Right forelimb (tissue), 1 donor: ENCODE results near the gene KANSL1L.

ENCODE experiments used
- DNase-seq: peaks from one replicate; pipeline ENCODE4 v3.0.0-alpha.2; 2018

KANSL1L gene

DNA sequence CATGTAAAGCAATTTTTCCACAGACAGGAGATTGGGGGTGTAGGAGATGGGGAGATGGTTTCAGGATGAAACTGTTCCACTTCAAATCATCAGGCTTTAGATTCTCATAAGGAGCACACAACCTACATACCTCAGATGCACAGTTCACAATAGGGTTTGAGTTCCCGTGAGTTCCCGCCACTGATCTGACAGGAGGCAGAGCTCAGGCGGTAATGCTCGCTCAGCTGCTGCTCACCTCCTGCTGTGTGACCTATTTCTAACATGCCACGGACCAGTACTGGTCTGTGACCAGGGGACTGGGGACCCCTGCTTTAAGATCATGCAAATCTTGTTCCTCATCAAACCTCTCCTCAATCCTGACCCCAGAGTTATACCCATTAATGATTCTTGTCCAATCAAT, 98.7 kb downstream of the KANSL1L start:
- no peak for DNase-seq

DNA sequence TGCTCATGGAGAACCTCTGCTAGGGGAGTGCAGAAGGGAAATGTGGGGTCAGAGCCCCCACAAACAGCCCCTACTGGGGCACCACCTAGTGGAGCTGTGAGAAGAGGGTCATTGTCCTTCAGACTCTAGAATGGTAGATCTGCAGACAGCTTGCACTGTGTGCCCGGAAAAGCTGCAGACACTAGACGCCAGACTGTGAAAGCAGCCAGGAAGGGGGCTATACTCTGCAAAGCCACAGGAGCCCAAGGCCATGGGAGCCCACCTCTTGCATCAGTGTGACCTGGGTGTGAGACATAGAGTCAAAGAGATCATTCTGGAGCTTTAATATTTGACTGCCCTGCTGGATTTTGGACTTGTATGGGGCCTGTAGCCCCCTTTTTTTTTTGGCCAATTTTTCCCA, 107.9 kb downstream of the KANSL1L start:
- no peak for DNase-seq

DNA sequence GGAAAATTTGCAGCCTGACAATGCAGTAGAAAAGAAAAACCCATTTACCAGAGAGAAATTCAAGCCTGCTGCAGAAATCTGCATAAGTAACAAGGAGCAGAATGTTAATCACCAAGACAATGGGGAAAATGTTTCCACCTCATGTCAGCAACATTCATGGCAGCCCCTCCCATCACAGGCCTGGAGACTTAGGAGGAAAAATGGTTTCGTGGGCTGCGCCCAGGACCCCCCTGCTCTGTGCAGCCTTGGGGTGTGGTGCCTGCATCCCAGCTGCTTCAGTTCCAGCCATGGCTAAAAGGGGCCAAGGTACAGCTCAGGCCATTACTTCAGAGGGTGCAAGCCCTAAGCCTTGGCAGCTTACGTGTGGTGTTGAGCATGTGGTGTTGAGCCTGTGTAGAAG, 115.4 kb downstream of the KANSL1L start:
- no peak for DNase-seq

DNA sequence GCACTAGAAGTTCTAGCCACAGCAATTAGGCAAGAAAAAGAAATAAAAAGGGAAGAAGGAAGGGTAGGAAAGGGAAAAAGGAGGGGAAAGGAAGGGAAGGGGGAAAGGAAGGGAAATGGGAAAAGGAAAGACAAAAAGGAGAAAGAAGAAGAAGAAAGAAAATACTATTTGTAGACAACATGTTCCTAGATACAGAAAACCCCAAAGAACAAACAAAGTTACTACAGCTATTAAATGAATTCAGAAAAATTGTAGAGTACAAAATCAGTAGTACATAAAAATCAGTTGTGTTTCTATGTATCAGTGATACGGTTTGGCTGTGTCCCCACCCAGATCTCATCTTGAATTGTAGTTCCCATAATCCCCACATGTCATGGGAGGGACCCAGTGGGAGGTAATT, 116.5 kb downstream of the KANSL1L start:
- no peak for DNase-seq

DNA sequence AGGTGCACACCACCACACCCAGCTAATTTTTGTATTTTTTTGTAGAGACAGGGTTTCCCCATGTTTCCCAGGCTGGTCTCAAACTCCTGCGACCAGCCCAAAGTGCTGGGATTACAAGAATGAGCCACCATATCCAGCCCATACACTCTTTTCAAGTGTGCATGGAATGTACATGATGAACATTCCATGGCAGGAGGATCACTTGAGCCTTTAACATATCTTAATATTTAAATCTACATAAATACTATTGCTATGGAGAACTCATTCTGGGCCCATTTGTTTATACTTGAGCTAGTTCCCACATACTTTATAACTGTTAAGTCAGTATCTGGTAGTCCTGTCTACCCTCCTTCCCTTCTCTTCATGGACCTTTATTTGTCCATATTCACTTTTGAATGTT, 120.3 kb downstream of the KANSL1L start:
- no peak for DNase-seq

DNA sequence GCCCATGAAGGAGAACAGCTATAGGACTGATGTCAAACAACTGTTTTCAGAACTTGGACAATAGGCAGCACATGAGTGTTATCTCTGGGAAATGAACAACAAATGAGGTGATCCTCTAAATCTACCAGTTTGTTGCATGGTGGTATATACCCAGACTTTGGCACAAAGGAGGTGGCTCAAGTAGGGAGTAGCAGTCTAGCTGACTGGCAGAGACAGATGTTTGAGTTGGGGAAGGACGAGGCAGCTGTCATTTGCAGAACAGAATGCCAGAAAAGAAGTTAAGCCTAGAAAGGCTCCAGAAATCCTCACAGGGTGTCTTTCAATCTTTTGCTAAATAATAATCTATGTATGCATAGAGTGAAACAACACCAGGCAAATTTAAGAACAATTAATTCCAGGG, 121.4 kb downstream of the KANSL1L start:
- DNase-seq, result no peak

DNA sequence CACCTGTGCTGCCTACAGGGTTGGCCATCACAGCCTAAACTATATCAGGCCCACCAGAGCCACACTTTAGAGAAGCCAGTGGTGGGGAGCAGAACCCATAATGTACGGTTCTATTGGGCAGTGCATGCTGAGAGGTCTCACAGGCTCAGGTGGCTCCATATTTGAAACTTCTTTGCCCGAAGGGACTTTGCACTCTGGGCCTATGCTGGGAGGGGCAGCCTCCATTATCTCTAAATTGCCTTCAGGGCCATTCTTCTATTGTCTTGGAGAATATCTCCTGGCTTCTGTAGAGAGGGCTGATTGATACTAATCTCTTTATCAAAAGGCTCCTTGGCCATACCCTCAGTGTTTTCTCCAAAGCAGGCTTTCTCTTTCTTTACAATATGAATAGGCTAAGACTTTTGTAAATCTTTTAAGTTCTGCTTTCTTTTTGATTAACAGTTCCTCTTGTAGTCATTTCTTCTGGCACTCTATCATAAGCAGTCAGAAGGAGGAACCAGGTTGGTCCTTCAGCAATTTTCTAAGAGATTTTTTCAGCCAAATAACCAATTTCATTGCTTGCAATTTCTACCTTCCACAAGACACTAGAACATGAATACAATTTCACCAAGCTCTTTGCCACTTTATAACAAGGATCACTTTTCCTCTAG, 124.2 kb downstream of the KANSL1L start:
- no peak for DNase-seq

DNA sequence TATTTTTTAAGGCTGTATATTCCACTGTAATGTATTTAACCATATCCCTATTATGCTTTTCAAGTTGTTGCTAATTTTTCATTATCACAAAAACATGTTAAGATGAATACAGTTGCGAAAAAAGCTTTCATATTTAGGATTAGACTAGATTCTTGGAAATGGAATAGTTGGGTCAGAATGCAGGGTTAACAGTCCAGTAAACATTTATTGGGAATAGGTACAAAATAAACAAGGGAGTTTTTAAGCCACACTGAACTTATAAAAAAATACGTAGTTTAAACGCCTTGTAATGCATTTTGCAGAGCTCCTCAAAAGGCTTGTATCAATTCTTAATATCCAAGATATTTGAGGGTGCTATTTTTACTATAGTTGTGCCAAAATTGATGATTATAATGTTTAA, 133.1 kb downstream of the KANSL1L start:
- DNase-seq, result no peak

DNA sequence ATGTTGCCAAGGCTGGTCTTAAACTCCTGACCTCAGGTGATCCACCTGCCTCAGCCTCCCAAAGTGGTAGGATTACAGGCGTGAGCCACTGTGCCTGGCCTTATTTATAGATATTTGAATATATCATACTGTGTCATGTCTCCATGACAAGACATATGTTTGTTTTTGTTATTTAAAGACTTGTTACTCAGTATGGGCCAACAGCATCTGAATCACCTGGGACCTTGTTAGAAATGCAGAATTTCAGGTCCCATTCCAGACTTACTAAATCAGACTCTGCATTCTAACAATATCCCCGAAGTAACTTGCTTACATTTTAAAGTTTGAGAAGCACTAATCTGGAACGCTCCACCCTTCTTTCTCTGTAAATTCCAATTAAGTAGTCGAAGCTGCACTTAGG, 135.5 kb downstream of the KANSL1L start:
- no peak for DNase-seq

DNA sequence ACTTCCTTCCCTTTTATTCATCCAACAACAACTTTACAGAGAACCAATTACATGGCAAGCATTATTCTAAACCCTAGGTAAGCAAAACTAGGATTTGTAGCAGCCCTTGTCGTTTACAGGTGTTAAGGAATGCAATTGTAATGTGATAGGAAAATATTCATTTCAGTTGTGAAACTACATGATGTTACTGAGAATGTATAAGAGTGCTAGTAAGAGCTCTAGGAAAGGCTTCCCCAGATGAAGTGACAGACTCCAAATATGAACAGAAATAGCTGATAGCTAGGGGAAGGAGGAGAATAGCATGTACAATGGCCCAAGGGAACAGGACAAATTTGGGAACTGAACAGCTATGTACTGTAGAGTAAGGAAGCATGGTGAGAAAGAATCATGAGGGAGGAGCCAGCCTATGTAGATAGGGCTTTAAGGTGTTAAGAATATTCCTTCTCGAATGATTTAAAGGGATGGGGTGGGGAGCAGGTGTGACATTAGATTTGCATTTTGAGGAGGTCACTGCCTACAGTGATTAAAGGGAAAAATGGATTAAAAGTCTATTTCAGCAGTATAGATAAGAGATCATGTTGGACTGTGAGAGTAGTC, 137.0 kb downstream of the KANSL1L start:
- DNase-seq, result no peak

DNA sequence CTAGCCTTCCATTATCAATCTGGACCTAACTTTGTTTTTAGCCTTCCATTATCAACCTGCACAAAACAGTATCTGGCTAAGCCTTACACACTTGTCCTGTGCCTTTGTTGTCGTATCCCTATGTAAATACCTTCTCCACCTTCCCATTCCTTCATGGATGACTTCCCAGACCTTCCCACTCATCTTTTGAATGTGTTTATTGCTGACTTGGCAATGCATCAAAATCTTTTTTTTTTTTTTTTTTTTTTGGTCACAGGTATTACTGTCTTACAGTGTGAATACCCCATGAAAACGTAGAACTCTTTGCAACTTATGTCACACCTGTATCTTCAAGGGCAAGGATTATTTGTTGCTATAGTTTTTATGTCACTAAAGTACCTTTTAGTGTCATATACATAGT, 143.0 kb downstream of the KANSL1L start:
- DNase-seq, result no peak

DNA sequence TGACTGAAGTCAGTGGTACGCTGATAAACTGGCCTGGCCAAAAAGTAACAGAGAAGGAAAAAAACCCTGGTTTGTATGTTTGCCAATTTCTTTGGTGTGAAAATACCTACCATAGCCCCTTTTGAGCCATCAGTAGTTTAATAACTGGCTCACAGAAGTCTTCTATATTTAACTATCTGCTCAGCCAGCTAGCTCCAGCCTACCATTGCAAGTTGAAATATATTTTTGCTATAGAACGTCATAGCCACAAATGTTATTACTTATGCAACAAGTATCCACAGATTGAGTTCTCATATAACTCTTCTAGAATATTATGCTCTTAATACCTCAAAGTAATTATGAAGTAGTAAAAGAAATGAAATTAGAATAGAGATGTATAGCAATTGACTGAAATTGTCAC, 143.6 kb downstream of the KANSL1L start:
- no peak for DNase-seq

DNA sequence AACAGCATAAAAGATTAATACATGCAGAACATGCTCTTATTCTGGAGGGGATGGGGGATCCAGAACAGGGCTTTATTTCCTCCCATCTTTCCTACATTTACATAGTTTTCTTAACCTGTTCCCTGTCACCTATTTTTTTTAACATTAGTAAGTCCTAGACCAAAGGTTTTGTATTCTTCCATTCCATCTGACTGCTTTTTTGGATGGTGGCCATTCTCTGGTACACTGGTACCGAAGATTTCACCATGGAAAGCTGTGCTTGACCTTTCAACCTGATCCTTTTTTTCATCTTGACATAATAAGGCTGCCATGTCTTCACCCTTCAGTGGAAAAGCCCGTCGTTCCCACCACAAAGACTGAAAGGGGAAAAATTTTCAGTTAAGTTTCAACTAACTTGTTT, 148.4 kb downstream of the KANSL1L start:
- DNase-seq, result no peak

DNA sequence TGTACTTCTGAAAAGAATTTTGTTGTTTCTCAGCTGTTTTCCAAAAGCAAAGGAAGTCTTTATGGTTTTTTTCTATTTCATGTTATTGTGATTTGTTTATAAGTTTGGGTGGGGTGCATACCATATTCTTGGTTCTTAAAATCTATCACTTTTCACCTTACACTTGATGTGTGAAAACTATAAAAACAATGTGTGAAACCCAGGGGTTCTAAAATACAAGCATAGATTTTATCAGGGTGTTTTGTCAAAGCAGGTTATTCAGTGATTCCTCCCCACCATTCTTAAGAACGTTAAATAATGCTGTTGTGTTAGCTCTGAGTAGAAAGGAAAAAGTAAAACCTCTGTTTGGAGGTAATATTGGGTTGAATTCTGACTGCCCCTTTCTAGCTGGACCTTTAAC, 151.1 kb downstream of the KANSL1L start:
- no peak for DNase-seq

DNA sequence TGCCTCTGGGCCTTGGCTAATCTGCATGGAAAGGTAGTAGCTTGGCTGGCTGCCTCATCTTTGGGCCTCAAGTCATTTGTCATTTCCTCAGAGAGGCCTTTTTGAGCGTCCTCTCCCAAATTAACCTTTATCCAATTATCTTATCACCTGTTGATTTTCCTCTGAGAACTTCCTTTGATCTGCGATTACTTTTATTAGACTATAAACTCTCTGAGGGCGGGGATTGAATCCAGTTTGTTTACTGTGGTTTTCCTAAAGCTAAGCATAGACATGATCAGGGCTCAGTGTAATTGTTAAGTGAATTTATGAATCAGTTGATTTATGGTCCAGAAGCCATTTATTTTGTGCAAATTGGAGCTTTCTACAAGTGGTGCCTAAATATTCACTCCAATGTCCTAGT, 161.3 kb downstream of the KANSL1L start:
- no peak for DNase-seq

DNA sequence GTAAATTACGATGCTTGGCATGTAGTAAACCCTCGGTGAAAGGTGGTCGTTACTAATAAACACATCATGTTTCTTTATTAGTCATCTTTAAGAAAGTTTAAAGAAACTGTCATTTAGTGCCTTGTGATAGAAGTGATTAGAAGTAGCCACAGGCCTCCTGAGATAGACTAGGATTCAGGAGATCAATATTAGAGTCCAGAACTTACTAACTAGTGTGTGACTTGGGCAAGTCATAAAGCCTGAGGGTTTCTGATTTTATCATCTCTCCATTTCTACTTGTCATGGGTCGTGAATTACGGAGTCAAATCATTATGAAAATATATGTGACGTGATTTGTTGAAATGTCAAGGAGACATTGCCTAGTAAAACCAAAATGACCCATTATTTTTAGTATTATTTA, 162.1 kb downstream of the KANSL1L start:
- DNase-seq, result no peak

DNA sequence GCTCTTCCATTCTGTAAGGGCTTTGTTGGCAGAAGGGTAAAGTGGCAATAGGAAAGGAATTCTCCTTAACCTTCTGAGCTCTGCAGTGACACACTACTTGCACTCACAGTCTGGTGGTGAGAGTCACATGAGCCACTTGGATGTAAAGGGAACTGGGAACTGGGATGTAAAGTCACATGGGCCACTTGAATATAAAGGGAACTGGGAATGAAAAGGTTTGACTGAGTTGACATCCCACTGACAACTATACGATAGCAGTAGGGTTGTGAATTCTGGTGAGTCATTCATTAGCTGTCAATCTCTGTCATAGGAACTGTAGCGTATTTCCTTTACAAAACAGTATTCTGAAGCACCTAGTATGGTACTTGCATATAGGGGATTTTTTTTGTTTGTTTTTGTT, 163.3 kb downstream of the KANSL1L start:
- no peak for DNase-seq

DNA sequence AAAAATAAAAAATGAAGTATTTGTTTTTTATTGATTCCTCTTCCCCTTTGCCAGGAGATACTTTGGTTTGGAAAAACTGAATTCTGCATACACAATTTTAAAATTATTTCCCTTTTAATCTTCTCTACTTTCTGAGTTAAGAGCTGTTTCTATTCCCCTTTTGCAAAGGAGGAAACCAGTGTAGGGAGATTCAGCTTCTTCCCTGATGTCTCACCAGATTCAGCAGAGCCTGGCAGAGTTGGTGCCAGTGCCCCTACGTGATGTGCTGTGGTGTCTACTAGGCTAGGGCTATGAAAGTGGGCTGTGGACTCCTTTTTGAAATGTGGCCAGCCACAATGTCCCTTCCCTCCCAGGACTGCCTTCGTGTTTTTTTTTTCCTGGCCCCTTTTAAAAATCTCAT, 166.3 kb downstream of the KANSL1L start:
- no peak for DNase-seq

DNA sequence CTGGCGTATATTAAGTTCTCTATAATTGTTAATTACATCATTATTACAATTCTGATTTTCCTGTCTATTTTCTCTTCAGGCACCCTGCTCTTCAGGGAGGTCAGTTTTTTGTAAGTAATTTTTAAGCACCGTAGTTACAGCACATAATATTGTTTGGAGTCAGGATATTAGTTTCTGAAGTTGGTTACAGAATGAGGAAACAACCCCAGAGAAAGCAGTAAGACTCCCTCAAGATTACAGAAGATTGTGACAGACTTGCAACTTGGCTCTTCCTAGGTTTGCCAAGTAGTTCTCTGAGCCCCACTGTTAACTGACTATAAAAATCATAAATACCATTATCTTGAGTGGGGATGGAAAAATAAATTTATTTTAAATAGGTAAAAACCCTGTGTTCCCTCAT, 167.8 kb downstream of the KANSL1L start:
- no peak for DNase-seq

DNA sequence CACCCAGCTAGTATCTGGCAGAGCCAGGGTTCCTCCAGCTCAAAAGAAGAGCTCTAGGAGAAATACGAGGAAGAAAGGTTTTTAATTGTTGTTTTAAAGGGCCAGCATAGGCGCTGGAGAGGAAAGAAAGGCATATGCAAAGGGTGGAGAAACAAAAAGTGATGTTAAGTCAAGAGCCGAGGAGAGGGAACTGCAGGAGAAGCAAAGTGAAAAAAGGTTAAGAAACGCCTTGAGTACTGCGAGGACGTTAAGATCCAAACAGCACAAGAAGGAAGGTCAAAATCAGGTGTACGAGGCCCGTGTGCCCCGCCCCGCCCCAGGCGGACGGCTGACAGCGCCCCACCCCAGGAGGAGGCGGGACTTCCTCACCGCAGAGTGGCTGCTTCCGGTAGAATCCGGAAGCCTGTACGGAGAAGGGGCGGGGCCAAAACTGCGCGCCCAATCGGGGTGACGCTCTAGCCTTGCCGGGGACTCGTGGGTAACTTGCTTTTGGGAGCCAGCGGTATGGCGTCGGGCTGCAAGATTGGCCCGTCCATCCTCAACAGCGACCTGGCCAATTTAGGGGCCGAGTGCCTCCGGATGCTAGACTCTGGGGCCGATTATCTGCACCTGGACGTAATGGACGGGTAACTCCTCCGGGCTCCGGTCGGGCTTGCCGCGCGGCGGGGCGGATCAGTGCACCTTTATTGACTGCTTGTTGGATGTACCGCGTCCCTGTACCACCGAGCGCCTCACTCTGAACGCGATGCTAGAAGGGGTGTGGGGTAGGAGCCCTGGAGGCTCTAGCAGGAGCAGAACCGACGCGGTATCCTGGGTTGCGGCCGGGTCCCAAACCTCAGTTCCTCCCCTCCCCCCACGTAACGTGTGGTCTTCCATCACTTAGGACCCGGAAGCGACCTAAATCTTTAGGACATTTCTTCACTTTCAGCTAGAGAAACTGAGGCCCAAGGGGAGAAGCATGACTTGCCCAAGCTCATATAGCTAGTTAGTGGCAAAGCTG, 168.8 kb downstream of the KANSL1L start, which contains the start of gene RPE:
Gene RPE, plus strand, starts transcription at position 481 of the 1,000 bp plus-strand sequence. Its CDS starts 24 bp downstream, at position 505.
- peak; percentile 97 for DNase-seq

DNA sequence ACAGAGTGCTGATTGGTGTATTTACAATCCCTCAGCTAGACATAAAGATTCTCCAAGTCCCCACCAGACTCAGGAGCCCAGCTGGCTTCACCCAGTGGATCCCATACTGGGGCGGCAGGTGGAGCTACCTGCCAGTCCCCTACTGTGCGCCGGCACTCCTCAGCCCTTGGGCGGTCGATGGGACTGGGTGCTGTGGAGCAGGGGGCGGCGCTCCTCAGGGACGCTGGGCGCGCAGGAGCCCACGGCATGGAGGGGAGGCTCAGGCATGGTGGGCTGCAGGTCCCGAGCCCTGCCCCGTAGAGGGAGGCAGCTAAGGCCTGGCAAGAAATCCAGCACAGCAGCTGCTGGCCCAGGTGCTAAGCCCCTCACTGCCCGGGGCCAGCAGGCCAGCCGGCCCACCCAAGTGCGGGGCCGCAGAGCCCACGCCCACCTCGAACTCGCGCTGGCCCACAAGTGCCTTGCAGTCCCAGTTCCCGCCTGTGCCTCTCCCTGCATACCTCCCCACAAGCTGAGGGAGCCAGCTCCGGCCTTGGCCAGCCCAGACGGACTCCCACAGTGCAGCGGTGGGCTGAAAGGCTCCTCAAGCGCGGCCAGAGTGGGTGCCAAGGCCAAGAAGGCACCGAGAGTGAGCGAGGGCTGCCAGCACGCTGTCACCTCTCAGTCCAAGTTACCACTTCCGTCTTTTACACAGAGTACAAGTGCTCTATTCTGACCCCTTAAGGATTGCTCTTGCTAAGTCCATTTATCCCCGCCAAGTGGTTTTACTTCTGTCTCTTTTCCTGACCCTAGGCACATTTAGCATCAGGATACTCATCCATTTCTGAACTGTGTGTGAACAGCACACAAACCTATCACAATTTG, 170.5 kb downstream of the KANSL1L start:
- DNase-seq, result no peak

DNA sequence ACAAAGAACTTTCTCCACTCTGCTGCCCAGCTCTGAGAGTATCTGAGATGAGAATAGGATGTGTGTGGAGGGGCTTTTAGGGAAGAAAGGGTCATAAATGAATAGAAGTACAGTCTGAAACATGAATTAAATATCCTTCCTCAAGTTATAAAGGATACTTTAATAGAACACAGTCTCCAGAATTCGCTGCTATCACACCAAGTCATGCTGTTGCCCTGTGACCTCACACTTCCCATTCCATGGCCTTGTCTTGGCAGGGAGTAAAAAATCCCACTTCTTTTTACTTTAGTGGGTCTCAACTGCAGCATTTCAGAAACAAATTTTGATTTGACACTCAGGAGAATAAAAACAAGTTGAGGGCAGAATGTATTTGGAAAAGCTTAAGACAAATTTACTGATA, 172.6 kb downstream of the KANSL1L start:
- DNase-seq, result no peak

DNA sequence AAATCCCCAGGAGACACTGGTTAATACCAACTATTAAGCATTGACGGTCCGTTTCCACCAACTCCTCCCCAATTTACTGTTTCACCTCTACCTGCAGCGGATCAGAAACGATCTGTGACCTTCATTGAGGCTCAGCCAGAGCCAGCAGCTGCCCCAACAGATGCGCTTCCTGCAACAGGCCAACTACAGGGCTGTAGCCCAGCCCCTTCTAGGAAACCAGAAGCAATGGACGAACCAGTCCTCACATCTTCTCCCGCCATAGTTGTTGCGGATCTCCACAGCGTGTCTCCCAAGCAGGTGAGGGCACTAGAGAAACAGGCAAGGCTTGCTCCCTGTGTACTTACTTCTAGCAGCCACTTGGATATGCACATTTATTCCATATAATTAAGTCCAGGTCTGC, 177.2 kb downstream of the KANSL1L start:
- DNase-seq, result no peak
